Activated CD8-positive, alpha-beta T cell treated with anti-CD3 and anti-CD28 coated beads, Interleukin-2, amount 10 ng/mL, durations not matched to agents 7 days and 5 days (primary cell): ENCODE data around the gene LTBR. TPM values are rescaled to one million over a fixed set of nuclear protein-coding genes. Genes with fewer than 3 reads are reported as not detected.
"Not testable (repeated sequence)": the region's sequence is repeated elsewhere in the genome, so short reads cannot be mapped to it uniquely, and the experiment has no call there.

Source experiments
- ATAC-seq: fragments of 150-1000 bp; cut with Tn5 transposase; one replicate; pipeline ENCODE4 v1.10.0; 2021; ENCODE audit warnings: moderate library complexity
- CTCF ChIA-PET: fragments of 350-600 bp; sonication (Branson Sonifier 250); formaldehyde crosslinking; loops from one replicate; lab custom pipeline; 2021; ENCODE audit warnings: antibody characterized with exemption; lab: Charles Lee
- POLR2A ChIA-PET: fragments of 350-600 bp; sonication (Branson Sonifier 250); formaldehyde crosslinking; loops from one replicate; lab custom pipeline; 2021; ENCODE audit warnings: antibody characterized with exemption; lab: Charles Lee
- DNase-seq: peaks from one replicate; pipeline ENCODE4 v3.0.0-alpha.2; 2020
- H3K27ac Mint-ChIP-seq: one replicate; pipeline ENCODE4 v1.8.0; 2021; ENCODE audit warnings: mild to moderate bottlenecking, mixed read lengths
- H3K27me3 Mint-ChIP-seq: one replicate; pipeline ENCODE4 v1.8.0; 2021; ENCODE audit warnings: low read depth, mixed read lengths
- H3K36me3 Mint-ChIP-seq: one replicate; pipeline ENCODE4 v1.8.0; 2021; ENCODE audit warnings: low read depth, mixed read lengths
- H3K4me1 Mint-ChIP-seq: one replicate; pipeline ENCODE4 v1.8.0; 2021; ENCODE audit warnings: low read depth, mixed read lengths
- H3K4me3 Mint-ChIP-seq: one replicate; pipeline ENCODE4 v1.8.0; 2021; ENCODE audit warnings: mild to moderate bottlenecking, mixed read lengths
- H3K9me3 Mint-ChIP-seq: one replicate; pipeline ENCODE4 v1.8.0; 2022; ENCODE audit warnings: mixed read lengths; ENCODE audit not compliant: insufficient read depth
- total RNA-seq, 2 experiments: library from RNA; stranded (reverse); gene quantifications; one replicate each; pipeline ENCODE4 v1.2.3, GENCODE V29; 2021

Gene LTBR
- total RNA-seq, 2 experiments from 2014 or later: 0.34 TPM; not detected in 1

GRCh38 chr12:6340032-6340638 is 43.8 kb upstream of the LTBR start:
- Mint-ChIP-seq H3K27me3 (no peaks in the 10 kb centered on the region), H3K27ac (no peak overlapping the region), H3K4me3 (no peak overlapping the region), H3K4me1 (peaks cover 23% of the 10 kb centered on the region), H3K9me3 (no peaks in the 10 kb centered on the region), H3K36me3 (peaks cover 9% of the 10 kb centered on the region)
- ChIA-PET CTCF (interaction anchor here (0.7 to 10.0 kb wide), 9 partner anchors 10 to 529 kb away, joined by 3 to 176 read pairs (median 9); partner anchors contain the start of genes MRPL51 and VAMP1), POLR2A (interaction anchor here (0.6 to 2.6 kb wide), 8 partner anchors 8 to 130 kb away, joined by 3 to 11 read pairs (median 4); partner anchors contain the start of gene VAMP1)
- ATAC-seq (no peak), DNase-seq (peak; percentile 41)

- DNase-seq: no peak
- CTCF ChIA-PET: interaction anchor here (1.6 to 10.0 kb wide), 4 partner anchors 17 to 124 kb away, joined by 4 to 176 read pairs (median 52); no protein-coding TSS in a partner anchor
These were observed 43.1 kb upstream of the LTBR start for GRCh38 chr12:6340745-6341416.

GRCh38 chr12:6341417-6342139 is 42.4 kb upstream of the LTBR start, which contains the start of gene TNFRSF1A:
TSS of gene TNFRSF1A (minus strand) at chr12:6342076. CDS start at chr12:6341814, 262 bp downstream.
- POLR2A ChIA-PET: interaction anchor here (1.2 kb wide), 2 partner anchors 22 kb away, joined by 3 read pairs; no protein-coding TSS in a partner anchor
- peak; percentile 43 for ATAC-seq
- CTCF ChIA-PET: interaction anchor here (0.9 to 10.0 kb wide), 5 partner anchors 15 to 28 kb away, joined by 3 to 176 read pairs (median 7); no protein-coding TSS in a partner anchor

More at GRCh38 chr12:6340745-6341416, 43.1 kb upstream of the LTBR start:
- H3K9me3 Mint-ChIP-seq: no peaks in the 10 kb centered on the region
- peaks cover 30% of the 10 kb centered on the region for H3K4me1 Mint-ChIP-seq
- no peak overlapping the region for H3K4me3 Mint-ChIP-seq
- no peak for ATAC-seq
- no peak overlapping the region for H3K27ac Mint-ChIP-seq
- H3K27me3 Mint-ChIP-seq: no peaks in the 10 kb centered on the region
- peaks cover 5% of the 10 kb centered on the region for H3K36me3 Mint-ChIP-seq
- POLR2A ChIA-PET: interaction anchor here (1.2 to 2.6 kb wide), 2 partner anchors 22 to 129 kb away, joined by 3 to 11 read pairs; partner anchors contain the start of gene VAMP1

GRCh38 chr12:6342140-6342889 is 41.6 kb upstream of the LTBR start:
- Mint-ChIP-seq H3K4me1 (peaks cover 45% of the 10 kb centered on the region), H3K9me3 (no peaks in the 10 kb centered on the region), H3K27ac (no peak overlapping the region), H3K27me3 (no peaks in the 10 kb centered on the region), H3K36me3 (peaks cover 5% of the 10 kb centered on the region), H3K4me3 (no peak overlapping the region)
- ATAC-seq: no peak
- ChIA-PET POLR2A (interaction anchor here (1.2 kb wide), 1 partner anchor 21 kb away, joined by 3 read pairs; no protein-coding TSS in a partner anchor), CTCF (interaction anchor here (0.9 to 1.6 kb wide), 5 partner anchors 16 to 27 kb away, joined by 3 to 7 read pairs (median 4); no protein-coding TSS in a partner anchor)
- DNase-seq: no peak

More at GRCh38 chr12:6341417-6342139, 42.4 kb upstream of the LTBR start, which contains the start of gene TNFRSF1A:
- peaks cover 5% of the 10 kb centered on the region for H3K36me3 Mint-ChIP-seq
- H3K4me1 Mint-ChIP-seq: peaks cover 37% of the 10 kb centered on the region
- H3K27ac Mint-ChIP-seq: no peak within 1 kb of the TSS
- H3K27me3 Mint-ChIP-seq: no peaks in the 10 kb centered on the region
- H3K9me3 Mint-ChIP-seq: no peaks in the 10 kb centered on the region
- DNase-seq: peak; percentile 67
- H3K4me3 Mint-ChIP-seq: no peak within 1 kb of the TSS

- ChIA-PET POLR2A (interaction anchor here (1.8 kb wide), 1 partner anchor 20 kb away, joined by 4 read pairs; no protein-coding TSS in a partner anchor), CTCF (interaction anchor here (0.8 to 3.3 kb wide), 7 partner anchors 8 to 194 kb away, joined by 3 to 31 read pairs (median 4); no protein-coding TSS in a partner anchor)
- Mint-ChIP-seq H3K27ac (peak overlapping the region; percentile 62), H3K36me3 (peaks cover 5% of the 10 kb centered on the region), H3K27me3 (no peaks in the 10 kb centered on the region), H3K4me3 (no peak overlapping the region), H3K4me1 (peaks cover 52% of the 10 kb centered on the region), H3K9me3 (no peaks in the 10 kb centered on the region)
- no peak for DNase-seq
- no peak for ATAC-seq
These were observed 40.4 kb upstream of the LTBR start for GRCh38 chr12:6343518-6343917.

- H3K27me3 Mint-ChIP-seq, DNase-seq, H3K36me3 Mint-ChIP-seq, H3K9me3 Mint-ChIP-seq, ATAC-seq, H3K27ac Mint-ChIP-seq, H3K4me3 Mint-ChIP-seq: not testable (repeated sequence)
- CTCF ChIA-PET: interaction anchor here (0.8 to 3.3 kb wide), 7 partner anchors 9 to 193 kb away, joined by 3 to 31 read pairs (median 4); no protein-coding TSS in a partner anchor
- POLR2A ChIA-PET: interaction anchor here (1.2 to 1.8 kb wide), 2 partner anchors 19 to 118 kb away, joined by 3 to 4 read pairs; no protein-coding TSS in a partner anchor
- H3K4me1 Mint-ChIP-seq: peaks cover 52% of the 10 kb centered on the region
These were observed 39.8 kb upstream of the LTBR start for GRCh38 chr12:6344101-6344660.

GRCh38 chr12:6345319-6346091 is 38.5 kb upstream of the LTBR start:
- Mint-ChIP-seq H3K36me3 (peaks cover 5% of the 10 kb centered on the region), H3K9me3 (no peaks in the 10 kb centered on the region), H3K27me3 (no peaks in the 10 kb centered on the region), H3K4me3 (peak overlapping the region; percentile 19), H3K27ac (peak overlapping the region; percentile 66), H3K4me1 (peaks cover 52% of the 10 kb centered on the region)
- ATAC-seq: peak; percentile 14
- DNase-seq: peak; percentile 40
- POLR2A ChIA-PET: interaction anchor here (1.0 to 1.7 kb wide), 9 partner anchors 9 to 189 kb away, joined by 3 to 12 read pairs (median 4); partner anchors contain the start of genes GAPDH and VAMP1
- CTCF ChIA-PET: interaction anchor here (1.0 to 3.3 kb wide), 9 partner anchors 10 to 78 kb away, joined by 3 to 31 read pairs (median 5); no protein-coding TSS in a partner anchor

- ChIA-PET CTCF (interaction anchor here (1.2 to 3.3 kb wide), 6 partner anchors 10 to 78 kb away, joined by 4 to 31 read pairs (median 10); no protein-coding TSS in a partner anchor), POLR2A (interaction anchor here (1.0 to 1.7 kb wide), 8 partner anchors 10 to 188 kb away, joined by 3 to 12 read pairs (median 4); partner anchors contain the start of genes GAPDH and VAMP1)
- H3K36me3 Mint-ChIP-seq: peaks cover under 1% of the 10 kb centered on the region
- no peak for DNase-seq
- H3K27me3 Mint-ChIP-seq: no peaks in the 10 kb centered on the region
- no peaks in the 10 kb centered on the region for H3K9me3 Mint-ChIP-seq
- H3K4me3 Mint-ChIP-seq: no peak overlapping the region
- H3K27ac Mint-ChIP-seq: peak overlapping the region; percentile 66
- no peak for ATAC-seq
- H3K4me1 Mint-ChIP-seq: peaks cover 52% of the 10 kb centered on the region
These were observed 37.6 kb upstream of the LTBR start for GRCh38 chr12:6346235-6346832.

- peaks cover 49% of the 10 kb centered on the region for H3K4me1 Mint-ChIP-seq
- no peaks in the 10 kb centered on the region for H3K27me3 Mint-ChIP-seq
- H3K9me3 Mint-ChIP-seq: no peaks in the 10 kb centered on the region
- CTCF ChIA-PET: interaction anchor here (0.6 to 3.1 kb wide), 4 partner anchors 11 to 28 kb away, joined by 3 to 30 read pairs (median 6); no protein-coding TSS in a partner anchor
- ATAC-seq: no peak
- H3K27ac Mint-ChIP-seq: peak overlapping the region; percentile 55
- no peak for DNase-seq
- no peaks in the 10 kb centered on the region for H3K36me3 Mint-ChIP-seq
- no peak overlapping the region for H3K4me3 Mint-ChIP-seq
- POLR2A ChIA-PET: no interaction called here
These were observed 37.0 kb upstream of the LTBR start for GRCh38 chr12:6346942-6347341.
